Gastrocnemius medialis (tissue), 4 donors: Measurements from ENCODE around the gene TXNDC8. TPM values are rescaled to one million over a fixed set of nuclear protein-coding genes. Genes with fewer than 3 reads are reported as not detected.
"Not testable (repeated sequence)": the region's sequence is repeated elsewhere in the genome, so short reads cannot be mapped to it uniquely, and the experiment has no call there.

ENCODE experiments used
- ATAC-seq, 2 donors: fragments of 150-250 bp; one replicate each; pipeline ENCODE4 v1.9.1; 2016
- DNase-seq, 2 donors: peaks; one replicate each; pipeline ENCODE4 v3.0.0-alpha.2; 2019
- H3K27ac ChIP-seq, 4 donors: fragments of 200-600 bp; sonication (generic); 1 replicate in 1 of 4; 2 replicates in 3 of 4; pipeline ENCODE4 v1.5.1; 2016 to 2018; ENCODE audit warnings: mild to moderate bottlenecking in 2 of 4, moderate library complexity in 1 of 4
- H3K27me3 ChIP-seq, 3 donors: fragments of 200-600 bp; sonication (generic) in 2 of 3; 1 replicate in 1 of 3; 2 replicates in 2 of 3; pipeline versions ENCODE4 v1.5.1 to v1.6.0; 2016 to 2019; ENCODE audit warnings: mild to moderate bottlenecking in 1 of 3, moderate library complexity in 1 of 3
- H3K36me3 ChIP-seq, 2 donors: fragments of 200-600 bp; sonication (generic) in 1 of 2; one replicate each; pipeline ENCODE4 v1.5.1; 2017 to 2018
- H3K4me1 ChIP-seq, 2 donors: fragments of 200-600 bp; sonication (generic) in 1 of 2; one replicate each; pipeline ENCODE4 v1.5.1; 2016 to 2017; ENCODE audit warnings: mild to moderate bottlenecking in 2 of 2
- H3K4me3 ChIP-seq, 4 donors: fragments of 200-600 bp; sonication (generic) in 3 of 4; 1 replicate in 1 of 4; 2 replicates in 3 of 4; pipeline ENCODE4 v1.5.1; 2016 to 2019; ENCODE audit warnings: mild to moderate bottlenecking in 2 of 4
- H3K9me3 ChIP-seq, 3 donors: fragments of 200-600 bp; sonication (generic) in 2 of 3; 1 replicate in 1 of 3; 2 replicates in 2 of 3; pipeline ENCODE4 v1.5.1; 2016 to 2019
- CTCF ChIP-seq, 5 experiments: fragments of 450-650 bp in 3 of 5; fragments of 200-600 bp in 2 of 5; sonication (generic) in 2 of 5; IDR thresholded peaks in 4 of 5; conservative IDR thresholded peaks in 1 of 5; 1 replicate in 4 of 5; 2 replicates in 1 of 5; pipeline ENCODE4 v1.5.1; 2016 to 2019; ENCODE audit warnings: antibody characterized with exemption in 5 of 5, mild to moderate bottlenecking in 3 of 5, moderate library complexity in 3 of 5
- POLR2A ChIP-seq, 2 donors: fragments of 450-650 bp; IDR thresholded peaks; one replicate each; pipeline ENCODE4 v1.6.1; 2017; ENCODE audit warnings: antibody characterized with exemption in 2 of 2, mild to moderate bottlenecking in 2 of 2, moderate library complexity in 2 of 2
- in situ Hi-C, 4 donors: fragments of 200-750 bp; cut with MboI; loops; one replicate each; pipeline versions ENCODE4 v1.15.0 to v1.8.0; 2017; ENCODE audit warnings: low sequenced_read_pairs in 4 of 4
- intact Hi-C: fragments of 100-400 bp; cut with DNase I; formaldehyde crosslinking; loops from one replicate; pipeline ENCODE4 v1.15.1; 2023; ENCODE audit warnings: low total_unique reads
- total RNA-seq, 4 donors: library from RNA; depleted of rRNA; stranded (reverse); fragments of >200 nt; gene quantifications; one replicate each; pipeline versions ENCODE4 v1.1.0 to v1.2.3, GENCODE V29; 2016

The TXNDC8 gene
- total RNA-seq, 4 donors from 2014 or later = not detected

DNA sequence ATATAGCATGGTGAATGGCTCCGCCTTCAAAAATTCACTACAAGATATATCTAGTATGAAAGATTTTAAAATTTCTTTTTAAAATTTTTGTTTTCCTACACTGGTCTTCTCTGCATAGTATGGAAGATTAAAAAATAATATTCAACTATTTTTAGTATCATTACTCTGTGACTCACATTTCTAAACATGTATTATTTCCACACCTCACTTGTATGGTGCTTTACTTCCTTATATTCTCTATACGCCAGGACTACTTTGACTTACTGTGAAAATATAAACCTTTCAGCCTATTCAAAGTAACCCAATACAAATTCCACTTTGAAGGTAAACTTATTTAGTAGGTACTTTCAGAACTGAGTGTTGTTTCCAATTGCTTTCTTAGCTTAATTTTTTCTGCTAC lies 26.8 kb upstream of the TXNDC8 start:
- TF ChIP-seq POLR2A (IDR thresholded peaks at IDR 0.05) (no peak), CTCF (IDR thresholded peaks at IDR 0.05 in 4 of 5, conservative IDR thresholded peaks at IDR 0.05 in 1 of 5) (no peak)
- no peak for ATAC-seq
- intact Hi-C loops = no loop called here

DNA sequence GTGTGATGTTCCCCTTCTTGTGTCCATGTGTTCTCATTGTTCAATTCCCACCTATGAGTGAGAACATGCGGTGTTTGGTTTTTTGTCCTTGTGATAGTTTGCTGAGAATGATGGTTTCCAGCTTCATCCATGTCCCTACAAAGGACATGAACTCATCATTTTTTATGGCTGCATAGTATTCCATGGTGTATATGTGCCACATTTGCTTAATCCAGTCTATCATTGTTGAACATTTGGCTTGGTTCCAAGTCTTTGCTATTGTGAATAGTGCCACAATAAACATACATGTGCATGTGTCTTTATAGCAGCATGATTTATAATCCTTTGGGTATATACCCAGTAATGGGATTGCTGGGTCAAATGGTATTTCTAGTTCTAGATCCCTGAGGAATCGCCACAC lies 21.3 kb upstream of the TXNDC8 start:
- in situ Hi-C loops, intact Hi-C loops: not testable (repeated sequence)

More for the DNA sequence above, 26.8 kb upstream of the TXNDC8 start:
- no peaks in the 10 kb centered on the region for H3K4me1 ChIP-seq
- DNase-seq = no peak
- in situ Hi-C loops = no loop called here
- H3K27ac ChIP-seq = no peak overlapping the region
- H3K4me3 ChIP-seq = no peak overlapping the region
- H3K36me3 ChIP-seq = no peaks in the 10 kb centered on the region
- H3K9me3 ChIP-seq = no peaks in the 10 kb centered on the region
- H3K27me3 ChIP-seq = no peaks in the 10 kb centered on the region

DNA sequence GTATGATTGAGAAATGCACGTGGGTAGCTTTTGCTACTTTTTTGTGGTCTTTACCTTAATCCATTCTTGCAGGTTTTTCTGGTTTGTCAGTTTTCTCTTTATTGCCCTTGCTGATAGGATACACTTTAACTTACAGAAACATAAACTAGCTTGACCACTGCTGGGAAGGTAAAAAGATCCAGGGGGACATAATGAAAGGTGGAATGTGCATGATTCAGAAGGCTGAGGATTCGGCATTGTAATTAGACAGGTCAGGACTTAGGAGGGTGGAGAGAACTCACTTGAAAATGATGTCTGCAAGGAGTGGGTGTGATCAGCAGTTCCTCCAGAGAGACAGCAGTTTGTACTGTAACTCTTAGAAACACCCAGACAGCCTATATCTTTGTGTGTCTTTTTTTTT lies 19.8 kb upstream of the TXNDC8 start:
- in situ Hi-C loops (no loop called here), intact Hi-C loops (no loop called here)
- no peak for TF ChIP-seq POLR2A (IDR thresholded peaks at IDR 0.05)
- TF ChIP-seq CTCF (IDR thresholded peaks at IDR 0.05 in 4 of 5, conservative IDR thresholded peaks at IDR 0.05 in 1 of 5) = no peak
- Histone ChIP-seq H3K27me3 (no peaks in the 10 kb centered on the region), H3K4me3 (no peak overlapping the region), H3K36me3 (no peaks in the 10 kb centered on the region), H3K27ac (no peak overlapping the region), H3K4me1 (no peaks in the 10 kb centered on the region), H3K9me3 (no peaks in the 10 kb centered on the region)
- DNase-seq = no peak
- no peak for ATAC-seq

More for the DNA sequence above, 21.3 kb upstream of the TXNDC8 start:
- not testable (repeated sequence) for H3K27me3 ChIP-seq, H3K36me3 ChIP-seq, H3K9me3 ChIP-seq, H3K4me1 ChIP-seq, DNase-seq, H3K4me3 ChIP-seq, ATAC-seq, H3K27ac ChIP-seq

GRCh38 chr9:110356639-110357395 lies 19.2 kb upstream of the TXNDC8 start:
- Histone ChIP-seq H3K36me3 (no peaks in the 10 kb centered on the region), H3K27me3 (no peaks in the 10 kb centered on the region), H3K27ac (no peak overlapping the region), H3K4me1 (no peaks in the 10 kb centered on the region), H3K4me3 (no peak overlapping the region), H3K9me3 (no peaks in the 10 kb centered on the region)
- in situ Hi-C loops = no loop called here
- intact Hi-C loops = no loop called here
- ATAC-seq (no peak), DNase-seq (no peak)
- no peak for TF ChIP-seq POLR2A (IDR thresholded peaks at IDR 0.05)
- no peak for TF ChIP-seq CTCF (IDR thresholded peaks at IDR 0.05 in 4 of 5, conservative IDR thresholded peaks at IDR 0.05 in 1 of 5)

- Histone ChIP-seq H3K36me3 (no peaks in the 10 kb centered on the region), H3K27me3 (no peaks in the 10 kb centered on the region), H3K9me3 (no peaks in the 10 kb centered on the region), H3K4me1 (no peaks in the 10 kb centered on the region), H3K4me3 (no peak overlapping the region), H3K27ac (no peak overlapping the region)
- no peak for ATAC-seq
- in situ Hi-C loops (no loop called here), intact Hi-C loops (no loop called here)
- TF ChIP-seq CTCF (IDR thresholded peaks at IDR 0.05 in 4 of 5, conservative IDR thresholded peaks at IDR 0.05 in 1 of 5) = no peak
- no peak for DNase-seq
These were observed 18.2 kb upstream of the TXNDC8 start for GRCh38 chr9:110355911-110356310.
